Activated CD4-positive, alpha-beta T cell treated with anti-CD3 and anti-CD28 coated beads, Interleukin-2, Interleukin-6, amounts not matched to agents 100 ng/mL and 50 ng/mL, durations not matched to agents 16 hours and 8 hours (primary cell): ENCODE measurements around the gene TUSC7.

Experiments used
- DNase-seq: peaks from one replicate; pipeline ENCODE4 v3.0.0-alpha.2; 2020

The TUSC7 gene

GRCh38 chr3:116709479-116709878 lies at the start of gene TUSC7:
TSS of gene TUSC7 (plus strand) at chr3:116709779.
- no peak for DNase-seq

- no peak for DNase-seq
Measured at GRCh38 chr3:116661196-116661595, 48.4 kb upstream of the TUSC7 start.

GRCh38 chr3:116663161-116664110 lies 46.1 kb upstream of the TUSC7 start:
- DNase-seq, result no peak

- DNase-seq, result no peak
Measured at GRCh38 chr3:116667324-116667723, 42.3 kb upstream of the TUSC7 start.

- DNase-seq, result no peak
Measured at GRCh38 chr3:116667791-116668190, 41.8 kb upstream of the TUSC7 start.

- no peak for DNase-seq
Measured at GRCh38 chr3:116669576-116669975, 40.0 kb upstream of the TUSC7 start.

GRCh38 chr3:116671151-116671550 lies 38.4 kb upstream of the TUSC7 start:
- DNase-seq, result no peak

- no peak for DNase-seq
Measured at GRCh38 chr3:116678853-116679252, 30.7 kb upstream of the TUSC7 start.

GRCh38 chr3:116691041-116691440 lies 18.5 kb upstream of the TUSC7 start:
- no peak for DNase-seq

- no peak for DNase-seq
Measured at GRCh38 chr3:116701070-116701469, 8.5 kb upstream of the TUSC7 start.

GRCh38 chr3:116702334-116702733 lies 7.2 kb upstream of the TUSC7 start:
- DNase-seq, result no peak

- DNase-seq, result no peak
Measured at GRCh38 chr3:116707531-116707930, 2.0 kb upstream of the TUSC7 start.

- DNase-seq, result no peak
Measured at GRCh38 chr3:116716490-116716889, 6.9 kb downstream of the TUSC7 start.

GRCh38 chr3:116717566-116717965 lies 8.0 kb downstream of the TUSC7 start:
- DNase-seq, result no peak

GRCh38 chr3:116728454-116728853 lies 18.9 kb downstream of the TUSC7 start:
- no peak for DNase-seq

- DNase-seq, result no peak
Measured at GRCh38 chr3:116734243-116734642, 24.7 kb downstream of the TUSC7 start.

- no peak for DNase-seq
Measured at GRCh38 chr3:116739678-116740077, 30.1 kb downstream of the TUSC7 start.

- no peak for DNase-seq
Measured at GRCh38 chr3:116740293-116740692, 30.7 kb downstream of the TUSC7 start.

GRCh38 chr3:116741467-116741866 lies 31.9 kb downstream of the TUSC7 start:
- no peak for DNase-seq

- DNase-seq, result no peak
Measured at GRCh38 chr3:116743062-116743461, 33.5 kb downstream of the TUSC7 start.

GRCh38 chr3:116749388-116749787 lies 39.8 kb downstream of the TUSC7 start:
- DNase-seq, result no peak

GRCh38 chr3:116757315-116757714 lies 47.7 kb downstream of the TUSC7 start:
- no peak for DNase-seq

GRCh38 chr3:116759316-116759715 lies 49.7 kb downstream of the TUSC7 start:
- DNase-seq, result no peak
